B cell (primary cell): ENCODE measurements around the gene TFEB. TPM values are rescaled to one million over a fixed set of nuclear protein-coding genes. Genes with fewer than 3 reads are reported as not detected.

Experiments used
- ATAC-seq: fragments of 200-7000 bp; cut with Tn5 transposase; one replicate; pipeline ENCODE4 v1.10.0; 2021; ENCODE audit warnings: low read depth, mild to moderate bottlenecking, moderate number of reproducible peaks, moderate library complexity
- CTCF ChIA-PET: fragments of 350-600 bp; sonication (Branson Sonifier 250); formaldehyde crosslinking; loops from one replicate; lab custom pipeline; 2021; ENCODE audit warnings: antibody characterized with exemption, inconsistent platforms; lab: Charles Lee
- POLR2A ChIA-PET: fragments of 350-600 bp; sonication (Branson Sonifier 250); formaldehyde crosslinking; loops from one replicate; lab custom pipeline; 2021; ENCODE audit warnings: antibody characterized with exemption; lab: Charles Lee
- DNase-seq: peaks from one replicate; pipeline ENCODE4 v3.0.0; 2013
- H2AFZ ChIP-seq: 2 replicates; pipeline ENCODE4 v1.6.1; 2012; ENCODE audit warnings: mild to moderate bottlenecking, low read depth, low read length; ENCODE audit not compliant: insufficient read depth, poor library complexity, severe bottlenecking
- H3K27ac ChIP-seq, 2 donors: 1 replicate in 1 of 2; 2 replicates in 1 of 2; pipeline ENCODE4 v1.5.1; 2012 to 2013; ENCODE audit warnings: low read length in 2 of 2, mild to moderate bottlenecking in 2 of 2, moderate library complexity in 1 of 2
- H3K27me3 ChIP-seq, 4 experiments: fragments of 200-600 bp in 1 of 4; sonication (generic) in 1 of 4; replicated peaks in 1 of 4; 1 replicate in 2 of 4; 2 replicates in 2 of 4; pipeline versions ENCODE4 v1.6.1 to v1.7.0; 2013 to 2016; ENCODE audit warnings: low read length in 3 of 4, mild to moderate bottlenecking in 2 of 4, mixed read lengths in 1 of 4, moderate library complexity in 1 of 4; ENCODE audit not compliant: insufficient read depth in 4 of 4, control insufficient read depth in 3 of 4; ENCODE audit errors: control extremely low read depth in 1 of 4
- H3K36me3 ChIP-seq, 2 experiments: replicated peaks in 1 of 2; 1 replicate in 1 of 2; 2 replicates in 1 of 2; pipeline versions ENCODE4 v1.6.1 to v1.7.1; 2013; ENCODE audit warnings: low read length in 1 of 2; ENCODE audit not compliant: insufficient read depth in 2 of 2, control insufficient read depth in 1 of 2; ENCODE audit errors: control extremely low read depth in 1 of 2, extremely low read depth in 1 of 2
- H3K4me1 ChIP-seq, 2 donors: fragments of 200-600 bp in 1 of 2; sonication (generic) in 1 of 2; 1 replicate in 1 of 2; 2 replicates in 1 of 2; pipeline versions ENCODE4 v1.5.1 to v1.6.1; 2013 to 2017; ENCODE audit warnings: low read length in 2 of 2; ENCODE audit not compliant: control insufficient read depth in 2 of 2, insufficient read depth in 2 of 2
- H3K4me2 ChIP-seq: replicated peaks from 2 replicates; pipeline ENCODE3; 2012; ENCODE audit warnings: mild to moderate bottlenecking, low read depth, low read length; ENCODE audit not compliant: poor library complexity, severe bottlenecking
- H3K4me3 ChIP-seq, 5 experiments: fragments of 200-600 bp in 1 of 5; sonication (generic) in 1 of 5; 1 replicate in 3 of 5; 2 replicates in 2 of 5; pipeline versions ENCODE4 v1.5.1 to v1.7.0; 2011 to 2016; ENCODE audit warnings: low read length in 4 of 5, mild to moderate bottlenecking in 4 of 5, low read depth in 2 of 5, control low read depth in 1 of 5, moderate library complexity in 1 of 5; ENCODE audit not compliant: insufficient read depth in 1 of 5; ENCODE audit errors: control extremely low read depth in 1 of 5, extremely low read depth in 1 of 5
- H3K79me2 ChIP-seq: fragments of 200-600 bp; sonication (generic); one replicate; pipeline ENCODE4 v1.6.0; 2016; ENCODE audit warnings: low read length; ENCODE audit not compliant: control insufficient read depth, insufficient read depth
- H3K9ac ChIP-seq: fragments of 200-600 bp; sonication (generic); 2 replicates; pipeline ENCODE4 v1.6.1; 2017; ENCODE audit warnings: mild to moderate bottlenecking, low read length, moderate library complexity
- H3K9me3 ChIP-seq, 3 donors: one replicate each; pipeline versions ENCODE4 v1.6.1 to v1.7.1; 2013; ENCODE audit warnings: low read length in 2 of 3; ENCODE audit not compliant: control insufficient read depth in 2 of 3, insufficient read depth in 1 of 3; ENCODE audit errors: control extremely low read depth in 1 of 3
- H4K20me1 ChIP-seq: 2 replicates; pipeline ENCODE4 v1.6.0; 2012; ENCODE audit warnings: mild to moderate bottlenecking, low read length; ENCODE audit not compliant: insufficient read depth, control insufficient read depth, poor library complexity, severe bottlenecking
- H3K27ac Mint-ChIP-seq: one replicate; pipeline ENCODE4 v1.8.0; 2021; ENCODE audit warnings: mixed read lengths
- H3K27me3 Mint-ChIP-seq: one replicate; pipeline ENCODE4 v1.8.0; 2021; ENCODE audit warnings: mixed read lengths
- H3K4me1 Mint-ChIP-seq: one replicate; pipeline ENCODE4 v1.8.0; 2021; ENCODE audit warnings: mixed read lengths
- H3K4me3 Mint-ChIP-seq: one replicate; pipeline ENCODE4 v1.8.0; 2021; ENCODE audit warnings: mixed read lengths
- H3K9me3 Mint-ChIP-seq: one replicate; pipeline ENCODE4 v1.8.0; 2022; ENCODE audit warnings: mixed read lengths; ENCODE audit not compliant: insufficient read depth
- CTCF ChIP-seq: fragments of 200-600 bp; IDR thresholded peaks from one replicate; pipeline ENCODE4 v1.8.0; 2022; ENCODE audit warnings: antibody characterized with exemption, mild to moderate bottlenecking
- EZH2 ChIP-seq: IDR thresholded peaks from 2 replicates; pipeline ENCODE4 v1.6.1; 2012; ENCODE audit warnings: borderline replicate concordance, low read depth, mild to moderate bottlenecking, moderate library complexity, low read length; ENCODE audit not compliant: insufficient read depth, poor library complexity, severe bottlenecking
- WGBS: methylation state at CpG from one replicate; pipeline ENCODE4 v1.1.5; 2013; ENCODE audit warnings: missing lambda C conversion rate; ENCODE audit not compliant: insufficient coverage; 5-methylcytosine and 5-hydroxymethylcytosine counted together
- intact Hi-C: fragments of 100-400 bp; cut with micrococcal nuclease; formaldehyde crosslinking; loops from one replicate; pipeline ENCODE4 v1.10.0; 2022
- polyA plus RNA-seq: library from polyadenylated mRNA; depleted of rRNA; stranded (reverse); fragments of >200 nt; gene quantifications from 2 replicates; pipeline ENCODE4 v1.2.3, GENCODE V29; 2012
- total RNA-seq, 2 donors: library from RNA; stranded (reverse); fragments of 120-200 nt in 1 of 2; gene quantifications; 1 replicate in 1 of 2; 2 replicates in 1 of 2; pipeline versions ENCODE4 v1.2.3 to v1.2.4, GENCODE V29; 2013 to 2022

TFEB gene
- total and polyA plus RNA-seq, 2 donors (not counting 1 experiment from before 2014, with no cell fraction given) = 113 to 148 TPM

- no peak overlapping the region for H2AFZ ChIP-seq
- POLR2A ChIA-PET = no interaction called here
- H3K27ac Mint-ChIP-seq = peak overlapping the region; percentile 88
- no peaks in the 10 kb centered on the region for H3K27me3 Mint-ChIP-seq
- no peak for TF ChIP-seq CTCF
- no peak for TF ChIP-seq EZH2
- H3K36me3 ChIP-seq = peaks cover 0 to 71% of the 10 kb centered on the region in 2 experiments
- no peaks in the 10 kb centered on the region for H3K27me3 ChIP-seq
- H3K9me3 Mint-ChIP-seq = no peaks in the 10 kb centered on the region
- H3K4me3 ChIP-seq = no peak overlapping the region
- DNase-seq (no peak), ATAC-seq (no peak)
- H4K20me1 ChIP-seq = peaks cover 93% of the 10 kb centered on the region
- peaks cover 64% of the 10 kb centered on the region for H3K79me2 ChIP-seq
- intact Hi-C loops = no loop called here
- no peaks in the 10 kb centered on the region for H3K9me3 ChIP-seq
- peak overlapping the region in 1 of 2 donors; percentile 75 for H3K27ac ChIP-seq
- no peak overlapping the region for H3K4me3 Mint-ChIP-seq
- H3K4me2 ChIP-seq = no peak overlapping the region
- CTCF ChIA-PET = interaction anchor here (0.8 to 6.3 kb wide), 3 partner anchors 8 to 40 kb away, joined by 3 to 51 read pairs (median 3); no protein-coding TSS in a partner anchor
- H3K4me1 ChIP-seq = peaks cover 25 to 38% of the 10 kb centered on the region in 2 donors
- WGBS = 97% methylated on average over 8 of the region's 8 CpGs
- peaks cover 37% of the 10 kb centered on the region for H3K4me1 Mint-ChIP-seq
- no peak overlapping the region for H3K9ac ChIP-seq
Measured at GRCh38 chr6:41691426-41692079, 43.9 kb downstream of the TFEB start.
